CD14-positive monocyte (primary cell): ENCODE results near the gene LETM1. TPM values are rescaled to one million over a fixed set of nuclear protein-coding genes. Genes with fewer than 3 reads are reported as not detected.

ENCODE experiments used
- DNase-seq, 3 donors: peaks; one replicate each; pipeline ENCODE4 v3.0.0-alpha.2; 2011 to 2022
- H2AFZ ChIP-seq: 2 replicates; pipeline ENCODE4 v1.6.0; 2012; ENCODE audit warnings: mild to moderate bottlenecking, low read depth, low read length, inconsistent platforms; ENCODE audit not compliant: insufficient read depth, poor library complexity, severe bottlenecking
- H3K27ac ChIP-seq, 2 donors: 1 replicate in 1 of 2; 2 replicates in 1 of 2; pipeline ENCODE4 v1.5.1; 2012 to 2013; ENCODE audit warnings: low read length in 2 of 2, control low read depth in 1 of 2, inconsistent platforms in 1 of 2, low read depth in 1 of 2, mild to moderate bottlenecking in 1 of 2
- H3K27me3 ChIP-seq, 2 donors: one replicate each; pipeline versions ENCODE4 v1.6.0 to v1.6.1; 2011 to 2013; ENCODE audit warnings: low read length in 2 of 2; ENCODE audit not compliant: control insufficient read depth in 2 of 2, insufficient read depth in 2 of 2
- H3K36me3 ChIP-seq, 2 donors: replicated peaks in 1 of 2; 1 replicate in 1 of 2; 2 replicates in 1 of 2; pipeline versions ENCODE4 v1.5.1 to v1.6.1; 2012 to 2013; ENCODE audit warnings: low read length in 2 of 2, control low read depth in 1 of 2, inconsistent platforms in 1 of 2, mild to moderate bottlenecking in 1 of 2; ENCODE audit not compliant: insufficient read depth in 2 of 2, control insufficient read depth in 1 of 2
- H3K4me1 ChIP-seq, 2 donors: 1 replicate in 1 of 2; 2 replicates in 1 of 2; pipeline versions ENCODE4 v1.5.1 to v1.6.1; 2012 to 2013; ENCODE audit warnings: low read length in 2 of 2, control low read depth in 1 of 2, inconsistent platforms in 1 of 2, mild to moderate bottlenecking in 1 of 2, moderate library complexity in 1 of 2; ENCODE audit not compliant: insufficient read depth in 2 of 2, control insufficient read depth in 1 of 2
- H3K4me2 ChIP-seq: replicated peaks from 2 replicates; pipeline ENCODE3; 2012; ENCODE audit warnings: low read length, moderate library complexity, mild to moderate bottlenecking; ENCODE audit not compliant: poor library complexity, severe bottlenecking; ENCODE audit errors: extremely low read depth
- H3K4me3 ChIP-seq, 3 experiments: fragments of 200-600 bp in 1 of 3; sonication (generic) in 1 of 3; replicated peaks in 1 of 3; 1 replicate in 2 of 3; 2 replicates in 1 of 3; pipeline ENCODE4 v1.5.1; 2011 to 2013; ENCODE audit warnings: low read length in 3 of 3, mild to moderate bottlenecking in 3 of 3, control low read depth in 2 of 3, low read depth in 2 of 3, inconsistent platforms in 1 of 3, moderate library complexity in 1 of 3
- H3K79me2 ChIP-seq: 2 replicates; pipeline ENCODE4 v1.6.0; 2012; ENCODE audit warnings: mild to moderate bottlenecking, control low read depth, inconsistent platforms, low read length, moderate library complexity; ENCODE audit not compliant: insufficient read depth
- H3K9ac ChIP-seq: 2 replicates; pipeline ENCODE4 v1.6.0; 2017; ENCODE audit warnings: low read length, mild to moderate bottlenecking; ENCODE audit not compliant: insufficient read depth, poor library complexity, severe bottlenecking
- H3K9me3 ChIP-seq, 2 donors: replicated peaks in 1 of 2; 1 replicate in 1 of 2; 2 replicates in 1 of 2; pipeline versions ENCODE4 v1.5.1 to v1.6.1; 2012 to 2013; ENCODE audit warnings: low read length in 2 of 2, control low read depth in 1 of 2; ENCODE audit not compliant: control insufficient read depth in 1 of 2, insufficient read depth in 1 of 2
- H4K20me1 ChIP-seq: 2 replicates; pipeline ENCODE4 v1.6.0; 2012; ENCODE audit warnings: mild to moderate bottlenecking, low read length, control low read depth, moderate library complexity; ENCODE audit not compliant: insufficient read depth
- H3K27ac Mint-ChIP-seq, 7 donors: one replicate each; pipeline ENCODE4 v1.8.0; 2020; ENCODE audit warnings: mild to moderate bottlenecking in 7 of 7, mixed read lengths in 7 of 7, moderate library complexity in 6 of 7, inconsistent platforms in 2 of 7
- H3K27me3 Mint-ChIP-seq, 3 donors: one replicate each; pipeline ENCODE4 v1.8.0; 2021 to 2022; ENCODE audit warnings: low read depth in 3 of 3, mild to moderate bottlenecking in 3 of 3, mixed read lengths in 3 of 3, moderate library complexity in 3 of 3, inconsistent platforms in 1 of 3
- H3K36me3 Mint-ChIP-seq, 2 donors: one replicate each; pipeline ENCODE4 v1.8.0; 2020; ENCODE audit warnings: mixed read lengths in 2 of 2, inconsistent platforms in 1 of 2, mild to moderate bottlenecking in 1 of 2
- H3K4me1 Mint-ChIP-seq: one replicate; pipeline ENCODE4 v1.8.0; 2020; ENCODE audit warnings: mild to moderate bottlenecking, mixed read lengths
- H3K4me3 Mint-ChIP-seq, 2 donors: one replicate each; pipeline ENCODE4 v1.8.0; 2020; ENCODE audit warnings: mild to moderate bottlenecking in 2 of 2, mixed read lengths in 2 of 2, moderate library complexity in 1 of 2
- H3K9me3 Mint-ChIP-seq, 7 donors: one replicate each; pipeline ENCODE4 v1.8.0; 2020 to 2022; ENCODE audit warnings: mixed read lengths in 7 of 7, mild to moderate bottlenecking in 6 of 7, moderate library complexity in 6 of 7, inconsistent platforms in 2 of 7
- WGBS: methylation state at CpG from one replicate; pipeline ENCODE4 v1.1.5; 2013; ENCODE audit warnings: missing lambda C conversion rate; ENCODE audit not compliant: insufficient coverage; 5-methylcytosine and 5-hydroxymethylcytosine counted together
- intact Hi-C, 2 donors: fragments of 100-400 bp; cut with micrococcal nuclease; formaldehyde crosslinking; loops; one replicate each; pipeline versions ENCODE4 v1.15.0 to v1.15.1; 2023
- polyA plus RNA-seq, 3 donors: library from polyadenylated mRNA; depleted of rRNA in 1 of 3; unstranded in 2 of 3; stranded (reverse) in 1 of 3; fragments of 300-500 nt in 2 of 3; fragments of >200 nt in 1 of 3; fragmentation: Illumina TruSeq in 2 of 3; gene quantifications; 1 replicate in 2 of 3; 2 replicates in 1 of 3; pipeline ENCODE4 v1.2.3, GENCODE V29; 2012 to 2021
- TF ChIP-seq, protein P1 (sequence below): fragments of 200-600 bp; IDR thresholded peaks from one replicate; pipeline ENCODE4 v1.8.0; 2022; ENCODE audit warnings: antibody characterized with exemption, mild to moderate bottlenecking

LETM1 gene
- polyA plus RNA-seq, 3 donors = 6.2 to 18.6 (median 9.0) TPM

DNA sequence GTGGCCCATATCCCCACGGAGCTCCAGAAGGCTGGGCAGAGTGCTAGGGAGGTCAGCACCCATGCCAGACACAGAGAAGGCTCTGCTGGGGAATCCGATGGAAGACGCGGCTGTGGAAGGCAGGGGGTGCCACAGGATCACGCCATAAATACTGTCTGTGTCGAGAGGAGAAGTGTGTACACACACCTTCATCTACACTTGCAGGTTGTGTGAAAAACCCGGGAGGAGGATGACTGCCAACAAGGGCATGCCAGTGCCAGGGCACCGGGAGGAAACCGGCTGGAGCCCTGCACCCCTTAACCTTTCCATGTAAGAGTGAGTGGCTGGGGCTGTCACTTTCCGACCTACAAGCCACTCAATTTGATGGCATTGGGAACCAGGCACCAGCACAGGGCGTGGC is 31.2 kb downstream of the LETM1 start:
- Histone ChIP-seq H3K36me3 (peaks cover 55 to 76% of the 10 kb centered on the region in 2 donors), H3K79me2 (no peaks in the 10 kb centered on the region)
- peaks cover 58 to 74% of the 10 kb centered on the region in 2 donors for H3K36me3 Mint-ChIP-seq

GRCh38 chr4:1823545-1823932 is 32.4 kb downstream of the LETM1 start:
- TF ChIP-seq, protein P1, sequence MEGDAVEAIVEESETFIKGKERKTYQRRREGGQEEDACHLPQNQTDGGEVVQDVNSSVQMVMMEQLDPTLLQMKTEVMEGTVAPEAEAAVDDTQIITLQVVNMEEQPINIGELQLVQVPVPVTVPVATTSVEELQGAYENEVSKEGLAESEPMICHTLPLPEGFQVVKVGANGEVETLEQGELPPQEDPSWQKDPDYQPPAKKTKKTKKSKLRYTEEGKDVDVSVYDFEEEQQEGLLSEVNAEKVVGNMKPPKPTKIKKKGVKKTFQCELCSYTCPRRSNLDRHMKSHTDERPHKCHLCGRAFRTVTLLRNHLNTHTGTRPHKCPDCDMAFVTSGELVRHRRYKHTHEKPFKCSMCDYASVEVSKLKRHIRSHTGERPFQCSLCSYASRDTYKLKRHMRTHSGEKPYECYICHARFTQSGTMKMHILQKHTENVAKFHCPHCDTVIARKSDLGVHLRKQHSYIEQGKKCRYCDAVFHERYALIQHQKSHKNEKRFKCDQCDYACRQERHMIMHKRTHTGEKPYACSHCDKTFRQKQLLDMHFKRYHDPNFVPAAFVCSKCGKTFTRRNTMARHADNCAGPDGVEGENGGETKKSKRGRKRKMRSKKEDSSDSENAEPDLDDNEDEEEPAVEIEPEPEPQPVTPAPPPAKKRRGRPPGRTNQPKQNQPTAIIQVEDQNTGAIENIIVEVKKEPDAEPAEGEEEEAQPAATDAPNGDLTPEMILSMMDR = no peak
- peaks cover 65 to 81% of the 10 kb centered on the region in 2 donors for H3K36me3 Mint-ChIP-seq
- Histone ChIP-seq H3K4me3 (no peak overlapping the region), H3K4me2 (no peak overlapping the region), H2AFZ (no peak overlapping the region), H3K27ac (no peak overlapping the region), H3K27me3 (no peaks in the 10 kb centered on the region), H3K36me3 (peaks cover 67 to 84% of the 10 kb centered on the region in 2 donors), H3K4me1 (no peaks in the 10 kb centered on the region), H3K79me2 (no peaks in the 10 kb centered on the region), H3K9ac (no peak overlapping the region), H3K9me3 (no peaks in the 10 kb centered on the region), H4K20me1 (no peaks in the 10 kb centered on the region)
- H3K27me3 Mint-ChIP-seq = no peaks in the 10 kb centered on the region
- intact Hi-C loops = no loop called here
- H3K9me3 Mint-ChIP-seq = no peaks in the 10 kb centered on the region
- no peak overlapping the region for H3K27ac Mint-ChIP-seq
- WGBS = 98% methylated on average over 7 of the region's 12 CpGs
- no peak for DNase-seq
- H3K4me1 Mint-ChIP-seq = no peaks in the 10 kb centered on the region
- H3K4me3 Mint-ChIP-seq = no peak overlapping the region

More for the DNA sequence above, 31.2 kb downstream of the LETM1 start:
- no peak overlapping the region for H3K4me2 ChIP-seq
- no peak overlapping the region for H3K4me3 ChIP-seq
- intact Hi-C loops = no loop called here
- no peaks in the 10 kb centered on the region for H3K9me3 ChIP-seq
- Mint-ChIP-seq H3K4me3 (no peak overlapping the region), H3K9me3 (no peaks in the 10 kb centered on the region), H3K27me3 (no peaks in the 10 kb centered on the region), H3K4me1 (no peaks in the 10 kb centered on the region), H3K27ac (peak overlapping the region in 1 of 7 donors; percentile 37)
- H3K4me1 ChIP-seq = no peaks in the 10 kb centered on the region
- H3K27me3 ChIP-seq = no peaks in the 10 kb centered on the region
- no peak overlapping the region for H3K9ac ChIP-seq
- TF ChIP-seq, protein P1 = no peak
- no peak overlapping the region for H2AFZ ChIP-seq
- no peak overlapping the region for H3K27ac ChIP-seq
- no peak for DNase-seq
- 96% methylated on average over 7 of the region's 11 CpGs for WGBS
- no peaks in the 10 kb centered on the region for H4K20me1 ChIP-seq
